GM12878 (cell line): ENCODE data around the gene IL31. TPM values are rescaled to one million over a fixed set of nuclear protein-coding genes. Genes with fewer than 3 reads are reported as not detected.

Source experiments
- ATAC-seq: fragments of 200-7000 bp; cut with Tn5 transposase; 3 replicates; pipeline ENCODE4 v1.9.1; 2020; ENCODE audit warnings: mild to moderate bottlenecking, moderate library complexity
- BruUV-seq: library from RNA; stranded (reverse); fragments of 400-500 nt; replicated peaks from 2 replicates; lab custom pipeline; 2021; lab: Mats Ljungman, UMichigan
- CTCF ChIA-PET: fragments of 300-600 bp; sonication (Branson Sonifier 250); formaldehyde crosslinking; extraction: SDS; loops from one replicate; lab custom pipeline; 2021; ENCODE audit warnings: inconsistent platforms; lab: Yijun Ruan, JAX
- POLR2A ChIA-PET: fragments of 350-600 bp; formaldehyde crosslinking; extraction: SDS; loops from one replicate; lab custom pipeline; 2021; ENCODE audit warnings: inconsistent platforms; lab: Charles Lee
- RAD21 ChIA-PET: fragments of 300-600 bp; sonication (Branson Sonifier 250); formaldehyde crosslinking; loops from one replicate; lab custom pipeline; 2023; ENCODE audit warnings: antibody characterized with exemption; ENCODE audit not compliant: unreplicated experiment; lab: Charles Lee
- SMC1A ChIA-PET: fragments of 300-600 bp; sonication (Branson Sonifier 250); formaldehyde crosslinking; loops from one replicate; lab custom pipeline; 2023; ENCODE audit not compliant: unreplicated experiment, uncharacterized antibody; lab: Charles Lee
- DNase-seq: peaks from one replicate; pipeline ENCODE4 v3.0.0-alpha.2; 2011; ENCODE audit warnings: low read depth, low spot score
- FAIRE-seq: peaks from 3 replicates; lab custom pipeline; 2011; peaks lifted over from hg19 to GRCh38; lab: Jason Lieb, UNC
- H2AFZ ChIP-seq: 2 replicates; pipeline ENCODE4 v1.6.0; 2011; ENCODE audit warnings: low read depth, low read length, control low read depth; ENCODE audit not compliant: control insufficient read depth
- H3K27ac ChIP-seq: 2 replicates; pipeline ENCODE4 v1.5.1; 2011; ENCODE audit warnings: control low read depth; ENCODE audit not compliant: control insufficient read depth, insufficient read depth
- H3K27me3 ChIP-seq, 2 experiments: replicated peaks in 1 of 2; 2 replicates each; pipeline versions ENCODE4 v1.6.0 to v1.6.1; 2011; ENCODE audit warnings: low read length in 1 of 2; ENCODE audit not compliant: control insufficient read depth in 2 of 2, insufficient read depth in 2 of 2
- H3K36me3 ChIP-seq, 2 experiments: 2 replicates each; pipeline ENCODE4 v1.5.1; 2011; ENCODE audit warnings: low read length in 1 of 2; ENCODE audit not compliant: control insufficient read depth in 2 of 2, insufficient read depth in 2 of 2
- H3K4me1 ChIP-seq: 2 replicates; pipeline ENCODE4 v1.6.1; 2011; ENCODE audit warnings: mild to moderate bottlenecking, low read length, moderate library complexity, mixed read lengths; ENCODE audit not compliant: control insufficient read depth, insufficient read depth
- H3K4me2 ChIP-seq: 2 replicates; pipeline ENCODE4 v1.6.0; 2011; ENCODE audit warnings: control low read depth; ENCODE audit not compliant: control insufficient read depth, insufficient read depth
- H3K4me3 ChIP-seq: fragments of 200-600 bp; sonication (generic); 2 replicates; pipeline ENCODE4 v1.5.1; 2016
- H3K79me2 ChIP-seq: 2 replicates; pipeline ENCODE4 v1.6.0; 2011; ENCODE audit warnings: low read length; ENCODE audit not compliant: control insufficient read depth, insufficient read depth
- H3K9ac ChIP-seq: 2 replicates; pipeline ENCODE4 v1.8.0; 2011; ENCODE audit warnings: low read length, control low read depth, mixed read lengths; ENCODE audit not compliant: control insufficient read depth, insufficient read depth
- H3K9me3 ChIP-seq: replicated peaks from 3 replicates; pipeline ENCODE4 v1.5.1; 2011; ENCODE audit warnings: mild to moderate bottlenecking, low read length; ENCODE audit not compliant: control insufficient read depth, insufficient read depth
- H4K20me1 ChIP-seq: 2 replicates; pipeline ENCODE4 v1.6.0; 2011; ENCODE audit not compliant: control insufficient read depth, insufficient read depth
- ATF3 ChIP-seq: IDR thresholded peaks from 2 replicates; pipeline ENCODE4 v1.6.1; 2011; ENCODE audit warnings: low read depth, mild to moderate bottlenecking, low read length, moderate library complexity, borderline replicate concordance; ENCODE audit errors: extremely low read depth
- ATF7 ChIP-seq: fragments of 450-650 bp; IDR thresholded peaks from 2 replicates; pipeline ENCODE4 v1.6.1; 2016; ENCODE audit warnings: low read depth, mild to moderate bottlenecking
- CBX5 ChIP-seq: sonication (generic); IDR thresholded peaks from 2 replicates; pipeline ENCODE4 v1.6.1; 2016; ENCODE audit warnings: low read depth, moderate library complexity, mild to moderate bottlenecking, inconsistent platforms
- E2F8 ChIP-seq: fragments of 450-650 bp; IDR thresholded peaks from 2 replicates; pipeline ENCODE4 v1.6.1; 2018; ENCODE audit warnings: mild to moderate bottlenecking, low read depth, moderate library complexity; ENCODE audit not compliant: partially characterized antibody
- E4F1 ChIP-seq: fragments of 450-650 bp; IDR thresholded peaks from 2 replicates; pipeline ENCODE4 v1.6.1; 2018; ENCODE audit warnings: borderline replicate concordance, mild to moderate bottlenecking; ENCODE audit not compliant: partially characterized antibody
- ETV6 ChIP-seq, 2 experiments: fragments of 450-650 bp in 1 of 2; IDR thresholded peaks in 1 of 2; conservative IDR thresholded peaks in 1 of 2; 2 replicates each; pipeline ENCODE4 v1.6.1; 2014; ENCODE audit warnings: antibody characterized with exemption in 1 of 2, borderline replicate concordance in 1 of 2, low read depth in 1 of 2, mild to moderate bottlenecking in 1 of 2, moderate library complexity in 1 of 2
- FOS ChIP-seq: IDR thresholded peaks from 3 replicates; pipeline ENCODE4 v1.6.1; 2011; ENCODE audit warnings: borderline replicate concordance; ENCODE audit not compliant: insufficient read length; ENCODE audit errors: extremely low read depth
- MYC ChIP-seq: IDR thresholded peaks from 2 replicates; pipeline ENCODE4 v1.6.1; 2011; ENCODE audit warnings: mild to moderate bottlenecking, low read length, moderate library complexity, inconsistent platforms; ENCODE audit not compliant: insufficient read depth, insufficient replicate concordance, insufficient read length, severe bottlenecking
- PBX3 ChIP-seq: IDR thresholded peaks from 2 replicates; pipeline ENCODE4 v1.6.1; 2011; ENCODE audit warnings: mild to moderate bottlenecking, low read depth, low read length, moderate library complexity; ENCODE audit not compliant: insufficient replicate concordance
- PKNOX1 ChIP-seq: fragments of 450-650 bp; IDR thresholded peaks from 2 replicates; pipeline ENCODE4 v1.6.1; 2016; ENCODE audit warnings: mild to moderate bottlenecking
- RBBP5 ChIP-seq: fragments of 200-600 bp; sonication (generic); conservative IDR thresholded peaks from 2 replicates; pipeline ENCODE4 v1.6.1; 2016
- SMC3 ChIP-seq: IDR thresholded peaks from 2 replicates; pipeline ENCODE4 v1.6.1; 2011; ENCODE audit warnings: low read length, improper control_type of control experiment, borderline replicate concordance
- SPI1 ChIP-seq: IDR thresholded peaks from 2 replicates; pipeline ENCODE4 v1.6.1; 2011; ENCODE audit warnings: low read depth, mild to moderate bottlenecking, low read length, moderate library complexity, borderline replicate concordance; ENCODE audit not compliant: insufficient read depth
- ZNF384 ChIP-seq: IDR thresholded peaks from 2 replicates; pipeline ENCODE4 v1.6.1; 2012; ENCODE audit warnings: low read depth, mild to moderate bottlenecking, low read length, improper control_type of control experiment, borderline replicate concordance
- WGBS: methylation state at CpG from one replicate; pipeline ENCODE4 v1.1.6; 2016; ENCODE audit warnings: low lambda C conversion rate; ENCODE audit not compliant: insufficient replicate concordance, insufficient coverage; ENCODE audit errors: missing lambda C conversion rate; 5-methylcytosine and 5-hydroxymethylcytosine counted together
- in situ Hi-C: fragments of 300-500 bp; cut with MboI; formaldehyde crosslinking; loops from 9 replicates; pipeline ENCODE4 v1.14.3; 2018; ENCODE audit warnings: mixed read lengths
- intact Hi-C: fragments of 100-400 bp; cut with micrococcal nuclease; formaldehyde crosslinking; loops from one replicate; pipeline ENCODE4 v1.14.2; 2022; ENCODE audit not compliant: unreplicated experiment
- polyA plus RNA-seq, 11 experiments: library from polyadenylated mRNA; depleted of rRNA in 4 of 11; unstranded in 6 of 11; stranded (reverse) in 5 of 11; fragments of >200 nt; fragmentation: Nextera tagmentation in 4 of 11; fragmentation: Illumina TruSeq in 1 of 11; extraction: Ambion mirVana in 4 of 11; extraction: Trizol in 1 of 11; gene quantifications; 1 replicate in 1 of 11; 2 replicates in 10 of 11; pipeline versions ENCODE4 v1.2.1 to v1.2.3, GENCODE V29; 2011 to 2016; ENCODE audit warnings: inconsistent platforms in 2 of 11, missing spikeins in 2 of 11, low read depth in 1 of 11
- total RNA-seq, 4 experiments: library from RNA; depleted of rRNA in 3 of 4; stranded (reverse); fragments of >200 nt in 3 of 4; fragmentation: Illumina TruSeq in 1 of 4; extraction: Trizol in 1 of 4; gene quantifications; 2 replicates each; pipeline versions ENCODE4 v1.2.1 to v1.2.3, GENCODE V29; 2013 to 2021

The IL31 gene
- total and polyA plus RNA-seq, 10 of the 15 experiments (the other 5 are each of a cell fraction or from before 2014, with no cell fraction given), result not detected

GRCh38 chr12:122144885-122145284 is 29.1 kb downstream of the IL31 start:
- Histone ChIP-seq H3K4me2 (no peak overlapping the region), H3K9ac (no peak overlapping the region), H4K20me1 (no peaks in the 10 kb centered on the region), H2AFZ (no peak overlapping the region), H3K36me3 (no peaks in the 10 kb centered on the region), H3K27ac (no peak overlapping the region), H3K9me3 (no peaks in the 10 kb centered on the region), H3K4me1 (no peaks in the 10 kb centered on the region), H3K27me3 (no peaks in the 10 kb centered on the region; a peak in 1 of 4 replicates), H3K4me3 (no peak overlapping the region), H3K79me2 (no peaks in the 10 kb centered on the region)
- intact Hi-C loops (no loop called here), in situ Hi-C loops (no loop called here)
- WGBS, result 78% methylated on average over 12 of the region's 12 CpGs
- RAD21 ChIA-PET, result no interaction called here
- FAIRE-seq (no peak), DNase-seq (no peak), ATAC-seq (no peak)
- TF ChIP-seq PKNOX1 (no peak), RBBP5 (no peak), CBX5 (no peak), ETV6 (conservative IDR thresholded peaks at IDR 0.05 in 1 of 2, IDR thresholded peaks at IDR 0.05 in 1 of 2; ENCODE audit: borderline replicate concordance in 1 of 2, low read depth in 1 of 2) (no peak), E2F8 (no peak), ZNF384 (no peak), E4F1 (no peak), MYC (no peak), ATF3 (no peak), SPI1 (no peak), ATF7 (no peak), PBX3 (no peak), FOS (no peak), SMC3 (no peak)
- SMC1A ChIA-PET, result interaction anchor here (0.6 kb wide), 1 partner anchor 561 kb away, joined by 3 read pairs; no protein-coding TSS in a partner anchor
- CTCF ChIA-PET, result no interaction called here
- no TSS peak for BruUV-seq
- POLR2A ChIA-PET, result interaction anchor here (0.7 kb wide), 1 partner anchor 962 kb away, joined by 6 read pairs; no protein-coding TSS in a partner anchor
